Measurements from ENCODE around the gene PGC.

The PGC gene

GRCh38 chr6:41713159-41713649 is 34.0 kb downstream of the PGC start:
- no peaks in the 10 kb centered on the region for H3K27me3 ChIP-seq (ENCODE audit: insufficient read depth, poor library complexity, severe bottlenecking)
- H3K36me3 ChIP-seq (ENCODE audit: low read depth), result no peaks in the 10 kb centered on the region
- H3K27ac ChIP-seq (ENCODE audit: poor library complexity, severe bottlenecking), result peak overlapping the region; percentile 77
- no peak for TF ChIP-seq CTCF (IDR thresholded peaks at IDR 0.05; ENCODE audit: poor library complexity, severe bottlenecking)
- ATAC-seq (ENCODE audit: low read depth), result peak; percentile 90
- H3K9me3 ChIP-seq (ENCODE audit: severe bottlenecking), result no peaks in the 10 kb centered on the region
- H3K4me3 ChIP-seq (ENCODE audit: severe bottlenecking), result no peak overlapping the region
- peak; percentile 92 for DNase-seq (ENCODE audit: low spot score)
- H3K4me1 ChIP-seq (ENCODE audit: insufficient read depth, poor library complexity, severe bottlenecking), result peaks cover 29% of the 10 kb centered on the region

DNA sequence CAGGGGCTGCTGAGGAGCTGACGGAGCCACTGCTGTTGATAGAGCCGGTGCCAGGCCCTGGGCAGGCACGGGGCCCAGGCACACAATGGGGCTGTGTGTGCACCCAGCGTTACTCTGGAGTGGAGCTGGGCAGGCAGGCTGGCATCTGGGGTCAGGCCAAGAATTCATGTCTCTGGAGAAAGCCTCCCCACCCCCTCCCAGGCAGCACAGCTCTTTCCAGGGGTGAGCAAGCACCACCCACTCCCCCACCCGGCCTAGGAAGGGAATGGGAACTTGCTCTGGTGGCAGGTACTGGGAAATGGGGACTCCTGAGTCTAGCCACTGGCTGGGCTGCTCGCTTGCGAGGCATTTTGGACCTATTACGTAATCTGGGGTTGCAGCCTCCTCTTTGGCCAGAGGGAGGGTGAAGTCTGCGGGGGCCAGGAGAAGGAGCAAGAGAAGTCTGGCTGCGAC is 34.5 kb downstream of the PGC start:
- Histone ChIP-seq H3K27ac (ENCODE audit: poor library complexity, severe bottlenecking) (peak overlapping the region; percentile 77), H3K9me3 (ENCODE audit: severe bottlenecking) (no peaks in the 10 kb centered on the region), H3K36me3 (ENCODE audit: low read depth) (no peaks in the 10 kb centered on the region), H3K4me1 (ENCODE audit: insufficient read depth, poor library complexity, severe bottlenecking) (peaks cover 29% of the 10 kb centered on the region), H3K27me3 (ENCODE audit: insufficient read depth, poor library complexity, severe bottlenecking) (no peaks in the 10 kb centered on the region), H3K4me3 (ENCODE audit: severe bottlenecking) (no peak overlapping the region)
- DNase-seq (ENCODE audit: low spot score) (no peak), ATAC-seq (ENCODE audit: low read depth) (peak; percentile 36)
- TF ChIP-seq CTCF (IDR thresholded peaks at IDR 0.05; ENCODE audit: poor library complexity, severe bottlenecking), result no peak

- Histone ChIP-seq H3K9me3 (ENCODE audit: severe bottlenecking) (no peaks in the 10 kb centered on the region), H3K4me1 (ENCODE audit: insufficient read depth, poor library complexity, severe bottlenecking) (peaks cover 29% of the 10 kb centered on the region), H3K27ac (ENCODE audit: poor library complexity, severe bottlenecking) (no peak overlapping the region), H3K27me3 (ENCODE audit: insufficient read depth, poor library complexity, severe bottlenecking) (no peaks in the 10 kb centered on the region), H3K36me3 (ENCODE audit: low read depth) (no peaks in the 10 kb centered on the region), H3K4me3 (ENCODE audit: severe bottlenecking) (no peak overlapping the region)
- no peak for TF ChIP-seq CTCF (IDR thresholded peaks at IDR 0.05; ENCODE audit: poor library complexity, severe bottlenecking)
- DNase-seq (ENCODE audit: low spot score) (no peak), ATAC-seq (ENCODE audit: low read depth) (no peak)
Observed at GRCh38 chr6:41711323-41712038, 35.7 kb downstream of the PGC start.

DNA sequence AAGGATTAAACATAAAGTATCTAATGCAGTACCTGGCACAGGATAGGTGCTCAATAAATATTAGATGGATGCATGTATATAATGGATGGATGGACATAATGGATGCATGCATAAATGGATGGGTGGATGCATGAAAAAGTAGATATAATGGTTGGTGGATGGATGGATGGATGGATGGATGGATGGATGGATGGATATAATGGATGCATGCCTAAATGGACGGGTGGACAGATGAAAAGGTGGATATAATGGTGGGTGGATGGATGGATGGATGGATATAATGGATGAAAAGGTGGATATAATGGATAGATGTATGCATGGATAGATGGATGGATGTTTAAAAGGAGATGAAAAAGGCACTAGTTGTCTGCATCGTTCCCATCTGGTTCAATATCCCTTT is 37.8 kb downstream of the PGC start:
- H3K9me3 ChIP-seq (ENCODE audit: severe bottlenecking), result no peaks in the 10 kb centered on the region
- H3K27ac ChIP-seq (ENCODE audit: poor library complexity, severe bottlenecking), result no peak overlapping the region
- ATAC-seq (ENCODE audit: low read depth) (no peak), DNase-seq (ENCODE audit: low spot score) (no peak)
- no peak for TF ChIP-seq CTCF (IDR thresholded peaks at IDR 0.05; ENCODE audit: poor library complexity, severe bottlenecking)
- H3K36me3 ChIP-seq (ENCODE audit: low read depth), result no peaks in the 10 kb centered on the region
- H3K4me1 ChIP-seq (ENCODE audit: insufficient read depth, poor library complexity, severe bottlenecking), result peaks cover 26% of the 10 kb centered on the region
- no peaks in the 10 kb centered on the region for H3K27me3 ChIP-seq (ENCODE audit: insufficient read depth, poor library complexity, severe bottlenecking)
- H3K4me3 ChIP-seq (ENCODE audit: severe bottlenecking), result no peak overlapping the region

DNA sequence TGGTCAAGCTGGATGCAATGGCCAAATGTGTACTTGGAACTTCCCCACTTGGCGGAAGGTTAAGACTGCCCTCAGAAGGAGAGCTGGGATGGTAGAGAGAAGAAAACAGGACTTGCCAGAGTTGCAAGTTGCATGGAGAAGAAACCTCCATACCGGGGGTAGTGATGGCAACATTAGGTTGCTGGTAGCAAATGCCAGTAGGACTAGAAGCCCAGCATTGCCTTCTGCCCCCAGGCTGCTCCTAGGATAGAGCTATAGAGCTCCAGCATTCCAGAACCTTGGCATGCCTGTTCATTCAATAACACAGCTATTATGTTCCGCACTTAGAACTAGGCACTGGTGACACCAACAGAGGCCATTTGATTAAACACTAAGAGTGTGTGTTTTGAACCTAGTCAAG is 38.3 kb downstream of the PGC start:
- H3K4me1 ChIP-seq (ENCODE audit: insufficient read depth, poor library complexity, severe bottlenecking), result peaks cover 21% of the 10 kb centered on the region
- ATAC-seq (ENCODE audit: low read depth) (no peak), DNase-seq (ENCODE audit: low spot score) (no peak)
- H3K27ac ChIP-seq (ENCODE audit: poor library complexity, severe bottlenecking), result no peak overlapping the region
- H3K4me3 ChIP-seq (ENCODE audit: severe bottlenecking), result no peak overlapping the region
- H3K9me3 ChIP-seq (ENCODE audit: severe bottlenecking), result no peaks in the 10 kb centered on the region
- no peaks in the 10 kb centered on the region for H3K36me3 ChIP-seq (ENCODE audit: low read depth)
- TF ChIP-seq CTCF (IDR thresholded peaks at IDR 0.05; ENCODE audit: poor library complexity, severe bottlenecking), result no peak
- H3K27me3 ChIP-seq (ENCODE audit: insufficient read depth, poor library complexity, severe bottlenecking), result no peaks in the 10 kb centered on the region

All from RWPE2 (cell line).